SK-N-SH (cell line): Measurements from ENCODE around the gene EFEMP2. TPM values are rescaled to one million over a fixed set of nuclear protein-coding genes. Genes with fewer than 3 reads are reported as not detected.

ENCODE experiments used
- CTCF ChIA-PET: fragments of 300-600, 350-600 bp; formaldehyde crosslinking; extraction: SDS; loops from one replicate; lab custom pipeline; 2021; lab: Yijun Ruan, JAX
- POLR2A ChIA-PET: fragments of 350-600 bp; sonication (Branson Sonifier 250); formaldehyde crosslinking; extraction: SDS; loops from one replicate; lab custom pipeline; 2020; ENCODE audit warnings: antibody characterized with exemption, inconsistent platforms; lab: Yijun Ruan, JAX
- DNase-seq: peaks from one replicate; pipeline ENCODE4 v3.0.0; 2012
- H2AFZ ChIP-seq: fragments of 200-600 bp; sonication (generic); 2 replicates; pipeline ENCODE4 v1.8.1; 2016; ENCODE audit warnings: antibody characterized with exemption, mild to moderate bottlenecking, low read depth
- H3F3A ChIP-seq: fragments of 200-600 bp; sonication (generic); replicated peaks from 2 replicates; pipeline ENCODE3; 2016; ENCODE audit warnings: antibody characterized with exemption, mild to moderate bottlenecking; ENCODE audit not compliant: insufficient read depth
- H3K27ac ChIP-seq, 2 experiments: fragments of 200-500 bp in 1 of 2; fragments of 200-600 bp in 1 of 2; sonication (Bioruptor generic) in 1 of 2; sonication (generic), shearing (Covaris generic) in 1 of 2; 2 replicates each; pipeline versions ENCODE4 v1.5.1 to v1.6.1; 2014 to 2016; ENCODE audit warnings: low read depth in 2 of 2, inconsistent platforms in 1 of 2, low read length in 1 of 2, mild to moderate bottlenecking in 1 of 2, mixed read lengths in 1 of 2
- H3K27me3 ChIP-seq: fragments of 200-600 bp; sonication (generic), shearing (Covaris generic); 2 replicates; pipeline ENCODE4 v1.6.1; 2016; ENCODE audit warnings: mixed run types; ENCODE audit not compliant: insufficient read depth
- H3K36me3 ChIP-seq, 2 experiments: fragments of 200-500 bp in 1 of 2; fragments of 200-600 bp in 1 of 2; sonication (Bioruptor generic) in 1 of 2; sonication (generic) in 1 of 2; replicated peaks in 1 of 2; 2 replicates each; pipeline versions ENCODE3 to v1.5.1; 2014 to 2016; ENCODE audit warnings: low read length in 1 of 2, mild to moderate bottlenecking in 1 of 2; ENCODE audit not compliant: insufficient read depth in 2 of 2, control insufficient read depth in 1 of 2
- H3K4me1 ChIP-seq, 2 experiments: fragments of 200-500 bp in 1 of 2; fragments of 200-600 bp in 1 of 2; sonication (Bioruptor generic) in 1 of 2; sonication (generic), shearing (Covaris generic) in 1 of 2; 2 replicates each; pipeline versions ENCODE4 v1.5.1 to v1.6.1; 2014 to 2016; ENCODE audit warnings: low read depth in 1 of 2, low read length in 1 of 2, mixed run types in 1 of 2; ENCODE audit not compliant: insufficient read depth in 2 of 2, control insufficient read depth in 1 of 2
- H3K4me2 ChIP-seq: fragments of 200-600 bp; sonication (generic), shearing (Covaris generic); 2 replicates; pipeline ENCODE4 v1.6.1; 2017; ENCODE audit warnings: mixed run types
- H3K4me3 ChIP-seq, 2 experiments: fragments of 200-500 bp in 1 of 2; fragments of 200-600 bp in 1 of 2; sonication (Bioruptor generic) in 1 of 2; sonication (generic), shearing (Covaris generic) in 1 of 2; 2 replicates each; pipeline versions ENCODE4 v1.5.1 to v1.8.1; 2014 to 2016; ENCODE audit warnings: low read depth in 2 of 2, inconsistent platforms in 1 of 2, low read length in 1 of 2, mild to moderate bottlenecking in 1 of 2, mixed read lengths in 1 of 2, moderate library complexity in 1 of 2
- H3K79me2 ChIP-seq: fragments of 200-600 bp; sonication (generic); 2 replicates; pipeline ENCODE4 v1.8.1; 2017; ENCODE audit warnings: mild to moderate bottlenecking; ENCODE audit not compliant: insufficient read depth
- H3K9ac ChIP-seq: fragments of 200-600 bp; sonication (generic); 2 replicates; pipeline ENCODE4 v1.6.1; 2017; ENCODE audit warnings: mixed run types
- H3K9me2 ChIP-seq: fragments of 200-600 bp; sonication (generic); 2 replicates; pipeline ENCODE4 v1.6.1; 2017; ENCODE audit warnings: mixed run types
- H3K9me3 ChIP-seq: fragments of 200-600 bp; sonication (generic); 2 replicates; pipeline ENCODE4 v1.6.1; 2017; ENCODE audit warnings: mixed run types, mild to moderate bottlenecking, moderate library complexity
- H4K20me1 ChIP-seq: fragments of 200-600 bp; sonication (generic); 2 replicates; pipeline ENCODE4 v1.6.1; 2017; ENCODE audit warnings: mild to moderate bottlenecking, mixed run types; ENCODE audit not compliant: insufficient read depth
- FOSL2 ChIP-seq: IDR thresholded peaks from 2 replicates; pipeline ENCODE4 v1.4.0; 2012; ENCODE audit warnings: low read depth, mild to moderate bottlenecking, moderate library complexity, borderline replicate concordance
- GATA2 ChIP-seq: sonication (generic); formaldehyde crosslinking; IDR thresholded peaks from 2 replicates; pipeline ENCODE4 v1.5.0; 2020; ENCODE audit warnings: mild to moderate bottlenecking, missing genetic modification reagents
- MXI1 ChIP-seq: IDR thresholded peaks from 2 replicates; pipeline ENCODE4 v1.6.1; 2012; ENCODE audit warnings: mild to moderate bottlenecking, low read depth, low read length, improper control_type of control experiment
- NFIC ChIP-seq: IDR thresholded peaks from 2 replicates; pipeline ENCODE4 v1.4.0; 2012; ENCODE audit warnings: borderline replicate concordance
- POLR2AphosphoS5 ChIP-seq: IDR thresholded peaks from 2 replicates; pipeline ENCODE4 v1.6.1; 2012; ENCODE audit warnings: low read depth, low read length
- RCOR1 ChIP-seq: fragments of 150-350 bp; IDR thresholded peaks from 2 replicates; pipeline ENCODE4 v1.6.1; 2017; ENCODE audit warnings: antibody characterized with exemption, low read length
- SIN3A ChIP-seq: IDR thresholded peaks from 2 replicates; pipeline ENCODE4 v1.6.1; 2012; ENCODE audit warnings: low read depth, mild to moderate bottlenecking, low read length, moderate library complexity, borderline replicate concordance
- SMC3 ChIP-seq: IDR thresholded peaks from 2 replicates; pipeline ENCODE4 v1.6.1; 2012; ENCODE audit warnings: low read depth, low read length, improper control_type of control experiment
- TCF12 ChIP-seq: IDR thresholded peaks from 2 replicates; pipeline ENCODE4 v1.4.0; 2012
- USF2 ChIP-seq: fragments of 150-350 bp; IDR thresholded peaks from 2 replicates; pipeline ENCODE4 v1.6.1; 2017; ENCODE audit warnings: antibody characterized with exemption, low read length, low read depth, borderline replicate concordance
- YY1 ChIP-seq: IDR thresholded peaks from 2 replicates; pipeline ENCODE4 v1.4.0; 2012; ENCODE audit warnings: low read depth, mild to moderate bottlenecking
- WGBS: methylation state at CpG from one replicate; pipeline ENCODE4 v1.1.6; 2017; ENCODE audit warnings: low lambda C conversion rate; 5-methylcytosine and 5-hydroxymethylcytosine counted together
- polyA plus RNA-seq, 3 experiments: library from polyadenylated mRNA; depleted of rRNA; stranded (reverse); fragments of >200 nt; gene quantifications; 2 replicates each; pipeline ENCODE4 v1.2.3, GENCODE V29; 2012
- TF ChIP-seq, protein P1 (sequence below): fragments of 200-600 bp; sonication (generic); IDR thresholded peaks from 2 replicates; pipeline ENCODE4 v1.6.1; 2017; ENCODE audit warnings: antibody characterized with exemption, mild to moderate bottlenecking, moderate library complexity

The EFEMP2 gene
- polyA plus RNA-seq, 1 of the 3 experiments (the other 2 are of a cell fraction): 203 TPM

DNA sequence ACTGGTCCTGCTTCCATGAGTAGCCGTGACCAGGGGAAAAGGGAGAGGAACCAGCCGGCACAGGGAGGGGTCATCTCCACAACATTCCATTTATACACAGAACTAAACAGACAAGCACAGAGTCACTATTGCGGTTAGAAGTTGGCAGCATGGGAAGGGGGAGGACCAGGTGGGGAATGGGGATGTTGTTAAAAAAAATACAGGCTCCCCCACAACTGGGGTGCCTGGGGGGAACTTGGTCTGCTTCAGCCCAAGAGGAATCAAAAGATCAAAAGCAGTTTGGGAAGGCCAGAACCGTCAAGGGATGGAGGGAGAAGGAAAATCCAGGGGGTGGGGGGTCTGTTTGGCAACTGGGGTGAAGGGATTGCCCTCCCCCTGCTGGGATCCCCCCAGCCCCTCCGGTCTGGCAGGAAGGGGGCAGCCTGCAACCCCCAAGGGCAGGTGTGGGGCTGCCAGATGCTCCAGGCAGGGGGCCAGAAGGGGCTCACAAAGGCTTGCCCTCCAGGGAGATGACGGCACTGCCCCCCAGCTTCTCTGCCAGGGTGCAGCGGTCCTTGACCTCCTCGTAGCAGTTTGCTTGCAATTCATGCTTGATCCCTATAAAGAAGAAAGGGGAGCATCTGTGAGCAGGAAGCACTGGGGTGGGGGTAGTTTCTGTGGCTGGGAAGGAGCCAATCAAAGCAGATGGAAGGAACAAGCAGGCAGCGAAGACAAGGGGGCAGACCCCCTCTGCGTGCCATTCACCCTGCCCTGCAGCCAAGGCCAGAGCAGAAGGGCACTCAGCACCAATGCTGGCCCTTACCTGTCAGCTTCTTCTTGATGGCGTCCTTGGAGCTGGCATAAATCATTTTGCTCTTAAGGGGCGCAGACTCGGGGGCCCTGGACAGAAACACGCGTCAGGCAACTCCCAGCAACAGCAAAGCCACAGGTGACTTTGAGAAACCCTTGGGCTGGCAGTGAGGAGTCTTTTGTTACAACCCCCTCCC is 17.5 kb downstream of the EFEMP2 start (continued):
- TF ChIP-seq MXI1 (no peak), RCOR1 (no peak), NFIC (no peak)

DNA sequence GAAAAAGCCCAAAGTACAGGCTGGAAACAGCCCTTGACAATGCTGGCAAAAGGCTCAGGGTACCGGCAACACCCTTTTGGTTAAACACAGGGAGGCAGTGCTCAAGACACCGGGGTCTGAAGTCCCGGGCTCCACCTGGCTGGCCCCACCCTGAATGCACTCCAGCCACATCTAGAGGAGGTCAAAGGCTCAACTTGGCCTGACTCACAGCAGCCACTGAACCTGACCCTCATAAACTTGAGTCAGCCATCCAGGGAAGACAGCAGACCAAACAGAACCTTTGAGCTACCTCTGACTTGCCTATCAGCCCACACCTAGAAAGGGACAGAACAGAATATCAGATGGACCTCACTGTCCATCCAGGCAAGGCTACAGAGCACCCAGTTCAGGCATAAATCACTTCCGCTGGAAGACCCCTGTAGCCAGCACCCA is 18.4 kb downstream of the EFEMP2 start:
- Histone ChIP-seq H3F3A (peaks cover 72% of the 10 kb centered on the region), H3K79me2 (peaks cover 45% of the 10 kb centered on the region), H3K9me2 (no peaks in the 10 kb centered on the region), H3K9me3 (no peaks in the 10 kb centered on the region), H3K27me3 (no peaks in the 10 kb centered on the region), H4K20me1 (peaks cover 56% of the 10 kb centered on the region), H3K4me1 (peaks cover 0 to 20% of the 10 kb centered on the region in 2 experiments; a peak in 2 of 4 replicates), H3K4me3 (no peak overlapping the region), H3K36me3 (peaks cover 44 to 55% of the 10 kb centered on the region in 2 experiments), H2AFZ (no peak overlapping the region), H3K9ac (no peak overlapping the region), H3K4me2 (no peak overlapping the region; the same call in 1 of the 2 replicates), H3K27ac (no peak overlapping the region)
- peak; percentile 10 for DNase-seq
- 95% methylated on average over 4 of the region's 4 CpGs for WGBS
- CTCF ChIA-PET: interaction anchor here (0.6 to 3.0 kb wide), 4 partner anchors 30 to 685 kb away, joined by 3 to 12 read pairs (median 5); partner anchors contain the start of genes FIBP and KAT5
- POLR2A ChIA-PET: interaction anchor here (1.0 kb wide), 1 partner anchor 11 kb away, joined by 3 read pairs; no protein-coding TSS in a partner anchor
- no peak for TF ChIP-seq USF2
- no peak for TF ChIP-seq SMC3
- no peak for TF ChIP-seq SIN3A
- TF ChIP-seq FOSL2: no peak
- TF ChIP-seq GATA2: no peak

DNA sequence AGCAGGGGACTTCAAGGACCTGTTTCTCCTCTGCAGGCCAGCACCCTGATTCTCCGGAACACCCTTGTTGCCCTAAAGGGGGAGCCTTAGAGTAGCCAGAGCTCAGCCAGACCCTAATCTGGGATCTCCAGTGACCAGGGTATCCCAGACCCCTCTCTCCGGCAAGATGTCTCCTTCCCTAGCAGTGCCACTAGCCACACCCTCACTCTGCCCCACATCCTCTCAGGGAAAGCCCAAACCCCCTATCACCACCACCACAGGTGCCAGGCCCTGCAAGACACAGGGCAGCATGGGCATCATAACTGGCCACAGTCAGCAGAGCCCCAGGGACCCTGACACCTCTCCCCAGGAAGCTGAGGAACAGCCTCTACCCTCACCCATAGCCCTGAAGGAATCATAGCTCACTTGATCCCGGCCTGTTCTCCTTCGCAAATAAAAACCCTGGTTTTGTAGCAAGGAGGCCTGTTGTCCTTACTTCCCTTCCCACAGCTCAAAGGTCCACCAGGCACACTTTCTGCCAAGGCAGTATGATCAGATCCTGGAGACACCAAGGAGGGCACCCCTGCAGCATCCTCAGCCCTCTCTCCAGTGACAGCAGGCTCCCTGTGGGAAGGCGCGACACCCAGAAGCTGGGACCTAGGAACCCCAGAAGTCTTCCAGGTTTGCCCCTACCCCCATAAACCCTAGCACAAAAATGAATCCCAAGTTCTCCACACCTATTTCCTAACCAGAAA is 19.2 kb downstream of the EFEMP2 start:
- Histone ChIP-seq H3K36me3 (peaks cover 44 to 55% of the 10 kb centered on the region in 2 experiments), H3K27ac (no peak overlapping the region; a peak in 1 of 4 replicates), H3K4me1 (peaks cover 0 to 20% of the 10 kb centered on the region in 2 experiments; a peak in 2 of 4 replicates), H3K9ac (no peak overlapping the region), H3K4me2 (no peak overlapping the region; the same call in 1 of the 2 replicates), H3K9me2 (no peaks in the 10 kb centered on the region), H3K4me3 (no peak overlapping the region), H3K79me2 (peaks cover 45% of the 10 kb centered on the region), H3F3A (peaks cover 67% of the 10 kb centered on the region), H3K27me3 (no peaks in the 10 kb centered on the region), H4K20me1 (peaks cover 56% of the 10 kb centered on the region), H3K9me3 (no peaks in the 10 kb centered on the region), H2AFZ (no peak overlapping the region)
- TF ChIP-seq POLR2AphosphoS5 (no peak; the same call in 1 of the 2 replicates), YY1 (no peak), TCF12 (no peak)
- TF ChIP-seq, protein P1, sequence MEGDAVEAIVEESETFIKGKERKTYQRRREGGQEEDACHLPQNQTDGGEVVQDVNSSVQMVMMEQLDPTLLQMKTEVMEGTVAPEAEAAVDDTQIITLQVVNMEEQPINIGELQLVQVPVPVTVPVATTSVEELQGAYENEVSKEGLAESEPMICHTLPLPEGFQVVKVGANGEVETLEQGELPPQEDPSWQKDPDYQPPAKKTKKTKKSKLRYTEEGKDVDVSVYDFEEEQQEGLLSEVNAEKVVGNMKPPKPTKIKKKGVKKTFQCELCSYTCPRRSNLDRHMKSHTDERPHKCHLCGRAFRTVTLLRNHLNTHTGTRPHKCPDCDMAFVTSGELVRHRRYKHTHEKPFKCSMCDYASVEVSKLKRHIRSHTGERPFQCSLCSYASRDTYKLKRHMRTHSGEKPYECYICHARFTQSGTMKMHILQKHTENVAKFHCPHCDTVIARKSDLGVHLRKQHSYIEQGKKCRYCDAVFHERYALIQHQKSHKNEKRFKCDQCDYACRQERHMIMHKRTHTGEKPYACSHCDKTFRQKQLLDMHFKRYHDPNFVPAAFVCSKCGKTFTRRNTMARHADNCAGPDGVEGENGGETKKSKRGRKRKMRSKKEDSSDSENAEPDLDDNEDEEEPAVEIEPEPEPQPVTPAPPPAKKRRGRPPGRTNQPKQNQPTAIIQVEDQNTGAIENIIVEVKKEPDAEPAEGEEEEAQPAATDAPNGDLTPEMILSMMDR: peak; percentile 9; the same call in 1 of the 2 replicates
- POLR2A ChIA-PET: interaction anchor here (0.7 to 2.1 kb wide), 8 partner anchors 10 to 163 kb away, joined by 3 to 14 read pairs (median 3); partner anchors contain the start of genes CCDC85B and SNX32
- CTCF ChIA-PET: interaction anchor here (0.7 to 5.3 kb wide), 8 partner anchors 7 to 142 kb away, joined by 3 to 30 read pairs (median 6); partner anchors contain the start of genes FIBP, KAT5 and MUS81
- DNase-seq: peak; percentile 45
- WGBS: 97% methylated on average over 6 of the region's 6 CpGs
